CD4-positive, alpha-beta T cell treated with Interleukin-6 at 100 ng/mL for 8 hours (primary cell): Measurements from ENCODE around the gene CCDC152.
"Not testable (repeated sequence)": the region's sequence is repeated elsewhere in the genome, so short reads cannot be mapped to it uniquely, and the experiment has no call there.

ENCODE experiments used
- DNase-seq: peaks from one replicate; pipeline ENCODE4 v3.0.0-alpha.2; 2020; ENCODE audit warnings: mixed read lengths, low spot score

Gene CCDC152

DNA sequence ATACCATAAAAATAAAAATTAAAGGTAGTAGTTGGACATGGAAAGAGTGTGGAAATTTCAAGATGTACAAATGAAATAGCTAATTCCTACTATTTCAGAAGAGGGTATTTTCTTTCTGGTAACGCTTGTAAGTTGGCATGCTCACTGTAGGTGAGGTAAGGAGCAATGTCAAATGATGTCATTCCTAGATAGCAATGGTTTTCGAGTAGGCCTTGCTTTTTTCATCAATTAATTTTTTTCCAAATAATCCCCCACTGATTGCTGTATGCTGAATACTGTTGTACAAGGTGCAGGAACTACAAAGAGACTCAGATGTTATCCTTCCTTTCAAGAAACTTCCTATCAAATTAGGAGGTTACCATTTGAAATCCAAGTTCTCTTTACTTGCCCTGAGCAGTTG lies 56.0 kb downstream of the CCDC152 start:
- DNase-seq: no peak

DNA sequence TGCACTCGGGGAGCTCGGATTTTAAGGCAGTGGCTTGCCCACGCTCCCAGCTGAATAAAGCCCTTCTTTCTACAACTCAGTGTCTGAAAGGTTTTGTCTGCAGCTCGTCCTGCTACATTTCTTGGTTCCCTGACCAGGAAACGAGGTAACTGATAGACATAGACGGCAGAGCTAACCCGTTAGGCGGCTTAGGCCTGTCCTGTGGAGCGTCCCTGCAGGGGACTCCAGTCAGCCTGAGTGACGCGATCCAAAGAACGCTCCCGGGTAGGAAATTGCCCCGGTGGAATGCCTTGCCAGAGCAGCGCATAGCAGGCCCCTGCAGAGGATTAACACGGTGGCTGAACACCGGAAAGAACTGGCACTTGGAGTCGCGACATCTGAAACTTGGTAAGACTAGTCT lies 56.9 kb downstream of the CCDC152 start:
- no peak for DNase-seq

DNA sequence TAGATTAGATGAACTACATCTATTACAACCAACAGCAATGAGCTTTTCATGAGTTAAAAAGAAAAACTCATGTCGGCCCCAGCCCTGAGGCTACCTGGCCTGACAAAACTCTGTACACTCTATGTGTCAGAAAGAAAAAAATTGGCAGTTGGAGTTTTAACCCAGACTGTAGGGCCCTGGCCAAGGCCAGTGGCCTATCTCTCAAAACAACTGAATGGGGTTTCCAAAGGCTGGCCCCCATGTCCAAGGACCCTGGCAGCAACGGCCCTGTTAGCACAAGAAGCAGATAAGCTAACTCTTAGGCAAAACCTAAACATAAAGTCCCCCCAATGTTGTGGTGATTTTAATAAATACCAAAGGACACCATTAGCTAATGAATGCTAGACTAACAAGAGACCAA lies 59.9 kb downstream of the CCDC152 start:
- not testable (repeated sequence) for DNase-seq

GRCh38 chr5:42819745-42820144 lies 63.1 kb downstream of the CCDC152 start:
- no peak for DNase-seq

DNA sequence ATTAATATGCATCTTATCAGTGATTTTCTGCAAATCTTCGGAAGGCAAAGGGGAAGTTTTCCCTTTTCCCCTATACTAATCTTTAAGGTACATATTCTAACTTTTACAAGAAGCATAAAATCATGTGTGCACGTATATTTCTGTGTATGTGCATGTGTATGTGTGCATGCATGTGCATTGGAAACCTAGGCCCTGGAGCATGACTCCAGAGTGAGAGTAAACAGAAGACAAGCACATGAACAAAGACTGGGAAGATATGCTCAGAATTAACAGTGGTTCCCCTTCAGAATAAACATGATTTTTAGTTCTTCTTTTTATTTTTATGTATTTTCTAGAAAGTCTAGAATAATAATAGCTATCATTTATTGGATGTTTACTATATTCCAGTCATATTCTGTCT lies 65.9 kb downstream of the CCDC152 start:
- no peak for DNase-seq

DNA sequence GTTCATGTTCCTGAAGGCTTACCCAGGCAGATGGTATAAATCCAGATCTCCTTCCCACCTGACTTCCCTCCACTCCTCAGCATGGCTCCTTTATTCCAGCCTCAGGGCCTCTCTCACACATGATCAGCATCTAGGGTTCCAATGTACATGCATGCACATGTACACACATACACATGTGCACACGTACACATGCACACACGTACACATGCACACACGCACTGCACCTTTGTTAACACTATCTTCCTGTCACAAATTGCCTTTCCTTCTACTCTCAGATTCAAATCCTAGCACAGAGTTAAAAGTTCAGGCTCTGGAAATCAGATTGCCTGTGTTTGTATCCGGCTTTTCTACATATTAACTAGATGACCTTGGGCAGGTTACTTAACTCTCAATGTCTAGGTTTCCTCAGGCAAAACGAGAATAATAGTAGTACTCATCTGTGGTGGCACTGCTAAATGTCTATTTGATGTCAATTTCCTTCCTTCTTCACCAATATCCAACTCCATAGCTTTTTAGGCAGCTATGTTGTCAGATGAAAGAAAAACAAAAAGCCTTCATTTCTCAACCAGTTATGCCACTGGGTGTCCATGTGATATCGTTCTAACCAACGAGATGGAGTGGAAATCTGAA lies 67.8 kb downstream of the CCDC152 start:
- no peak for DNase-seq

DNA sequence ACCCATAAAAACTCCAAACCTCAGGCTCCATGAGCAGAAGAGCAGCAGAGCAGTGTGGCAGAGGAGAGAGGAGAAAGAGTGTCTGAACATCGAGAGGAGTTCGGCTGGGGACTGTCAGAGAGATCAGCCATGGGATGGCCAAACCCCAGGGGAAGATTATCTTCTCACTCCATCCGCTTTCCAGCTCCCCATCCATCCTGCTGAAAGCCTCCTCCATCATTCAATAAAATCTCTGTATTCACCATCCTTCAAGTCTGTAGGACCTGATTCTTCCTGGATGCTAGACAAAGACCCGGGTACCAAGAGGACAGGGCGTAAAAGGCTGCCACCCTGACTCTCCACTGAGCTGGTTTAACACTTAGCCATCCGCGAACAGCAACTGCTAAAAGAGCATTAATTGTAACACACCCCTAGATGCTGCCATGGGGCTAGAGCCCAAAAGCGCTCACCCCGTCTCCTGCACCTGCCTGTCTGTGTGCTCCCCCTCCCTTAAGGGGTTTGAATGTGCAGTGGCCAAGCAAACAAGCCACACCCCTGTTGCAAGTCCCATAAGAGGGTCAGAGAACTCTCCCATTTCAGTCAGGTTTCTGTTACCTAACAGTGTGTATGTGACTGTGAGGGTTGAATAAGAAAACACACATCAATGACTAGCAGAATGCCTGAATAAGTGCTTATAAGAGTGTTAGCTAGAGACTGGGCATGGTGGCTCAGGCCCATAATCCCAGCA lies 69.0 kb downstream of the CCDC152 start:
- no peak for DNase-seq

- DNase-seq: no peak
Measured at GRCh38 chr5:42826757-42827515, 70.3 kb downstream of the CCDC152 start.

DNA sequence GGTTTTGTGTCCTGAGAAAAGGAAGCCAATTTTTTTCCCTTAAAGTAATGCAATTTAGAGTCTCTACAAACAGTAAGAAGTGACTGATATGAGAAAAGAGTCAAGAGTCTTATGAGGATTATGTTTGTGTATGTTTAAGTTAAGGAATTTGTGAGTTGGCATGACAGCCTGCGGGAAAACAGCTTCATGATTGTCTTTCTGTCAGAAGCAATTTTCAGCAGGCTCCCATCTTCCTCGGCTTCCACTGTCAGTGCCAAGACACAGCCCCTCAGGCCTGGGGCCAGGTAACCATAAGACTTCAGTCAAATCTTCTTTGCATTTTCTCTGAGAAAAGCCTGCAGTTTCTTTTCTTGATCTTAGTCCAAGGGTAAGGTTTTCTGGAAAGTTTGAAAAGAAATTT lies 72.1 kb downstream of the CCDC152 start:
- DNase-seq: no peak

DNA sequence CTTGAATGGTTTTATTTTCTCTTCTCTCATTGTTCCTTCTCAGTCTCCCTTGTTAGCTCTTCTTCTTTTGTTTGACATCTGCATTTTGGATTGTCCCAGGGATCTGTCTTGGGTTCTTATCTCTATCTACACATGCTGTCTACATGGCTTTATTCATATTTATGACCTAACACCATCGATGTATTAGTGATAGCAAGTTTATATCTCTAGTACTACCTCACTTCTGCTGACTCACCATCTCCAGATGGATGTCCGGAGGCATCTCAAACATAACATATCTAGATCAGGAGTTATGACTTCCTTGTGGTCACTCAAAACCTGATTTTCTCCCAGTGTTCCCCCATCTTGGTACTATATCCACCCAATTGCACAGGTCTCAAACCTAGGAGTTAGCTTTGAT lies 74.3 kb downstream of the CCDC152 start:
- no peak for DNase-seq

GRCh38 chr5:42832060-42832459 lies 75.4 kb downstream of the CCDC152 start:
- no peak for DNase-seq

DNA sequence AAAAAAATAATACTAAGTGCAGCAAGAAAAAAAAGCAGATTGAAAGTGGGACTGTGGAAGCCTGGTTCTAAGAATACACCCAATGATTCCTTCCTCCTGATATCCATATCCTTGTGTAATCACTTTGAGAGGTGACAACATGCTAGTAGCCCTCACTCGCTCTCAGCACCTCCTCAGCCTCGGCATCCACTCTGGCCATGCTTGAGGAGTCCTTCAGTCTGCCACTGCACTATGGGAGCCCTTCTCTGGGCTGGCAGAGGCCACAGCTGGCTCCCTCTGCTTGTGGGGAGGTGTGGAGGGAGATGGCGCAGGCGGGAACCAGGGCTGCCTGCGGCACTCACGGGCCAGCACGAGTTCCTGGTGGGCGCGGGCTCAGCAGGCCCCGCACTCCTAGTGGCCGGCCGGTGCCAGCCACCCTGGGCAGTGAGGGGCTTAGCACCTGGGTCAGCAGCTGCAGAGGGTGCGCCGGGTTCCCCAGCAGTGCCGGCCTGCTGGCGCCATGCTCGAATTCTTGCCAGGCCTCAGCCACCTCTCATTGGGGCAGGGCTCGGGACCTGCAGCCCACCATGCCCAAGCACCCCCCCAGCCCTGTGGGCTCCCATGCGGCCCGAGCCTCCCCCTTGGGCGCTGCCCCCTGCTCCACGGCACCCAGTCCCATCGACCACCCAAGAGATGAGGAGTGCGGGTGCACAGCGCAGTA lies 79.6 kb downstream of the CCDC152 start:
- DNase-seq: no peak

- DNase-seq: no peak
Measured at GRCh38 chr5:42837601-42838000, 81.0 kb downstream of the CCDC152 start.

DNA sequence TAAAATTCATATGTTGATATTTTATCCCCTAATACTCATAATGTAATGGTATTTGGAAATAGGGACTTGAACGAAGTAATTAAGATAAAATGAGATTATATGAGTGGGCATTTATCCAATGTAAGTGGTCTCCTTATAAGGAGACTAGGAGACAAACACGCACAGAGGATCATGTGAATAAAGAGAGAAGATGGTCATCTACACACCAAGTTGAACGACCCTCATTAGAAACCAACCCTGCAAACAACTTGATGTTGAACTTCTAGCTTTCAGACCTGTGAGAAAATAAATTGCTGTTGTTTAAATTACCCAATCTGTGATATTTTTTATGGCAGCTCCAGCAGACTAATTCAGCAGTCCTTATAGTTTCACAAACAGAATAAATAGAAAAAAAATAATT lies 82.6 kb downstream of the CCDC152 start:
- DNase-seq: no peak

DNA sequence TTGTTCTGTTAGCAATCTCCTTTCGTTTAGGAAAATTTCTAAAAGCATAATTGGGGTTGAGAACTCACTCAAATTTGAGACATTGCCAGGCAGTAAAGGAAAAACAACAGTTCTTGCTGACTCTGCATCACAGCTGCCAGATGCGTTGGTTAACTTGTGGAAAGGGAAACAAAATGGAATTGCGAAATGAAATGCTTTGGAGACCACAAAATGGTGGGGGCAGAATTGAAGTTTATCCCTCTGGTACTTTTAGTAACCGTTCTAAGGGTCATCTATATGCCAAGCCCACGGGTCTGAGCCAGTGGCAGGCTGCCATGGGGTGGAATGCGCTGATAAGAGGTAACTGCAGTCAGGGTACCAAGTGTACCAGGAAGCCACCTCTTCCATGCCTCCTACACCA lies 83.7 kb downstream of the CCDC152 start:
- no peak for DNase-seq

DNA sequence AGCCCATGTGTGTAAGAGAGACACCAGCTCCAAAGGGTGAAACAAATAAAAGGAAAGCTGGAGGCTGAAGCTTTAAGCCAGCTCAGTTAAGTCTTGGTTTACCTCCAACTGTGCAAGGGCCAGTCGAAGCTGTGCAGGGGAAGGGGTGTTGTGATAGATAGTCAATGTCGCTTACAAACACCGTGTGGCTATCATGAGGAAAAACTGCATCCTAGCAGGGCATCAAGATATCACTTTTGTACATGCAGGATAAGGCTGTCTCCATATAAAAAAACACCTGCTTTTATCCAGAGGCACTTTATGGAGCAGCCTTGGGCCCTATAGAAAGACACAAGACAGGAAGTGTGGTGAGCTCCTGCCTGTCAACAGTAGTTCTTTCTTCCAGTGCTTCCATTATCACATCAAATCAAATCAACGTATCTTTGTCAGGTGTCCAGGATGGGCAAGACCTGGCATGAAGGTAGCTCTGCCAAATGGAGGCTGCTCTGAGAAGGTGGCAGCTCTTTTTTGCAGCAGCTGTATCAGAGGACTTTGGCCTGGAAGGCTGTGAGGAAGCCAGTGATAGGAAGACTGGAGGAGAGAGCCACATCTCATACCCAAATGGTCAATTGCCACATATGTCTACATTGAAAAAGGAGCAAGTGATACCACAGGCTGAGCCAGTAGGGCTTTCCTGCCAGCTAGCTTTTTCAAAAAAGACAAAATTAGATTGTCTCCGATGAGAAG lies 84.4 kb downstream of the CCDC152 start:
- no peak for DNase-seq

DNA sequence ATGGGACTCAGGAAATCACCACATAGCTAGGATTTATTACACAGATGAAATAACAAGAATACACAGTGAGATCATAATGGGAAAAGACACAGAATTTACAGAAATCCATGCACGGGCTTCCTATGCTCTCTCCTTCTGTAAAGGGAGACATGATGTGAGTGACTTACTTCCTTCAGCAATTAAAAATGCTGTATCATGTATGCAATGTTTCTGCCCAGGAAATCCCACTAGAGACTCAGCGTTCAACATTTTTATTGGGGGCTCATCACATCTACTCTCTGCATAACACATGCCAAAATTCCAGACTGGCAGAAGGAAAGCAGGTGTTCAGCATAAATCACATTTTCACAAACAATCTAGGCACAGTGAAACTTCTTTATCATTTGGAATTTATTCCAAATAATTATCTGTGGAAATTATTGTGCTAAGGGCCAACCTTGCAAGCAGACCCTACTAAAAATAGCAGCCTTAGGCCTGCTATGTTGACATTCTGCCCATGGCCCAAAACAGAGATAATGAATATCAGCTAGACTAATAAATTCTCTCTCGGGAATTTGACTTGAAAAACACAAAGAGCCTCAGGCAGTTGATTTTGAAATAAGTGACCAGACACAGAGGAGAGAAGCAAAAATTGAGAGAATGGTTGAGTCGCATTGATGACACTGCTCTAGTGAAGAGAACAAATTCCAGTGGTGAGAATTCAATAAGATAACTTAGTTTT lies 86.5 kb downstream of the CCDC152 start:
- no peak for DNase-seq

DNA sequence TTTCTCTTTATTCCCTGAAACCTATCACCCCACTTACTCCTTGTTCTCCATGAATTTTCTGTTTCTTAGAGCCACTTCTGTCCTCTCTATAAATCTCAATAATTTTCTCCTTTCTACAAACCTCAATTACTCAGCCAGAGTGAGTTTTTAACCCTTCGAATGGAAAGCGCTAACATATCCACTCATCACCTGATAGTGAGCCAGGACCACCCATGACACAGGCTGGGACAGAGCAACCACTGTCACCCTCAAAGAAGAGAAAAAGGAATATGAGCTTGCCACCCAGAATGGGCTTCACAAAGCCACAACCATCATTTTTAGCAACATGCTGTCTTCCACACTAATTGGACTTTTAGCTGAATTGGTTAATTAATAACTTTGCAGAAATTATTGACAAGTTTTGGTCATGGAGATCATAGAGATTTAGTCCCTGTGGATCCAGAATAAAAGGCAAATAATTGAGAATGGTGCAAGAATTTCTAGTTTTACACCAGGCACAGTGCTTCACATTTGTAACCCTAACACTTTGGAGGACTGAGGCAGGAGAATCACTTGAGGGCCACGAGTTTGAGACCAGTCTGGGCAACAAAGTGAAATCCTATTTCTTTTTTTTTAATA lies 87.2 kb downstream of the CCDC152 start:
- no peak for DNase-seq

DNA sequence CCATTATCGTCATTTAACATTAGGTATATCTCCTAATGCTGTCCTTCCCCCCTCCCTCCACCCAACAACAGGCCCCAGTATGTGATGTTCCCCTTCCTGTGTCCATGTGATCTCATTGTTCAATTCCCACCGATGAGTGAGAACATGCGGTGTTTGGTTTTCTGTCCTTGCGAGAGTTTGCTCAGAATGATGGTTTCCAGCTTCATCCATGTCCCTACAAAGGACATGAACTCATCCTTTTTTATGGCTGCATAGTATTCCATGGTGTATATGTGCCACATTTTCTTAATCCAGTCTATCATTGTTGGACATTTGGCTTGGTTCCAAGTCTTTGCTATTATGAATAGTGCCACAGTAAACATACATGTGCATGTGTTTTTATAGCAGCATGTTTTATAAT lies 87.8 kb downstream of the CCDC152 start:
- DNase-seq: not testable (repeated sequence)

DNA sequence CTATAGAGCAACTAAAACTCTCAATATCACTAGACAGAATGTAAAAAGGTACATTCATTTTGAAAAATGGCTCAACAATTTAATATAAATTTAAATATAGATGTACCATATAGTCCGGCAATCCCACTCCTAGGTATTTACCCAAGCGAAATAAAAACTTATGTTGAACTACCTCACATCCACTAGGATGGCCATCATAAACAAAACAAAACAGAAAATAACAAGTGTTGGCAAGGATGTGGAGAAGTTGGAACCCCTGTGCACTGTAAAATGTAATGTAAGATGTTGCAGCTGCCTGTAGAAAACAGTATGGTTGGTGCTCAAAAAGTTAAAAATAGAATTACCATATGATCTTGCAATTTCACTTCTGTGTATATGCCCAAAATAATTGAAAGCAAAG lies 91.9 kb downstream of the CCDC152 start:
- DNase-seq: no peak

- DNase-seq: no peak
Measured at GRCh38 chr5:42851481-42851880, 94.9 kb downstream of the CCDC152 start.
